HG02885 (cell line): ENCODE results near the gene IDUA.

ENCODE experiments used
- ATAC-seq: cut with Tn5 transposase; IDR thresholded peaks from one replicate; pipeline ENCODE4 v1.9.1; 2021; ENCODE audit warnings: mild to moderate bottlenecking; ENCODE audit not compliant: unreplicated experiment, poor library complexity

IDUA gene

DNA sequence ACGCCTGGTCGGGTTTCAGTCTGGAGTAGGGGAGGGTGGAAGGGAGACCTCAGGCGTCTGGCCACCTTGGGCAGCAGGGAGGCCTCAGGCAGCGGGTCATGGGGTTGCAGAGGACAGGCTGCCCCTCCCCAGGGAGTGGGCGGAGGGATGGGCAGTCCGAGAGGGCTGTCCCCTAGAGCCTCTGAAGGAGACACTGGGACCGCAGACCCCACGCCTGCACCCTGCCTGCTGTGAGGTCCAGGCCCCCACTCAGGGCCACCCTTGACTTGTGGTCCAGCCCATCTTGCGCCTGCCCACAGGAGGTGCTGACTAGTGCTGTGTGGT lies 41.0 kb downstream of the IDUA start:
- no peak for ATAC-seq

DNA sequence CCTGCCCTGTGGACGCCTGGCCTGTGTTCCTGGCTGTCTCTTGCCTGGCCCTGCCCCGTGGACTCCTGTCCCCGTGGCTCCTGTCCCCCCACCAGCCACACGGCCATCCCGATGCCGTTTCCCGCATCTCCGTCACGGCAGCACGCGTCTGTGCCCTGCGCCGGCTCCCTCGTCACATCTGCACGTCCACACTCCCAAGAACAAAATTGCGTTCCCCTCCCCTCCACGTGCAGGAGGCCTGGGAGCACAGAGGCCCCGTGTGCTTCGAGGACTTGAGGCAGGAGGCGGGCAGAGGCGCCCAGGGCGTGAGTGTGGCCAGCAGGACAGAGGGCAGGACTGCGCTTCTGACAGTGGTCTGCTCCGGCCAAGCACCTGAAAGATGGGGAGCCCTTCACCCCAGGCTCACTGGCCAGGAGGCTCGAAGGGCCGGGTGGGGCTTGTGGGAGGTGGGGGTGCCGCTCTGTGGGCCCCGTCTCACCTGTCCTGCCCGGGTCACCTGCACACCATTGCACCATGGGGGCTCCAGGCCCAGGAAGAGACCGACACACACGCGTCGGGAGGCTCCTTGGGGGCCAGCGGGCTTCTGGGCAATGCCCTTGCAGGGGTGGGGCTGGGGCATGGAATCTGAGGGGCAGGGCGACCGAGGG lies 41.9 kb downstream of the IDUA start:
- no peak for ATAC-seq

DNA sequence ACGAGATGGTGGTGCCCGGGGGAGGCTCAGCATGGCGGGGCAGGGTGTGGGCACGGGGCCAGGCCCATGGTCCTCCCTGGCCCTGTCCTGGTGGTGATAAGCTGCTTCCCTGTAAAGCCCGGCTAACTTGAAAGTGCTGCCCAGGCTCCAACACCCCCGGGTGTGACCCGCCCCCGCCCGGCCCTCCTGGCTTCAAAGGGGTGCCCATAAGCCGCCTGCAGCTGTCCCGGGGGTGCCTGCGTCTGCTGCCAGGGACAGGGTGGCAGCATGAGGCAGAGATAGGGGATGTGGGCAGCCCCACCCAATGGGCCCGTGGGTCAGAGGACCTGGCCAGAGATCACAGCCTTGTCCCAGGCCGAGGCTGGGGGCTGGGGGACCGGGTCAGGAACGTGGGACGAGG lies 42.7 kb downstream of the IDUA start:
- no peak for ATAC-seq

DNA sequence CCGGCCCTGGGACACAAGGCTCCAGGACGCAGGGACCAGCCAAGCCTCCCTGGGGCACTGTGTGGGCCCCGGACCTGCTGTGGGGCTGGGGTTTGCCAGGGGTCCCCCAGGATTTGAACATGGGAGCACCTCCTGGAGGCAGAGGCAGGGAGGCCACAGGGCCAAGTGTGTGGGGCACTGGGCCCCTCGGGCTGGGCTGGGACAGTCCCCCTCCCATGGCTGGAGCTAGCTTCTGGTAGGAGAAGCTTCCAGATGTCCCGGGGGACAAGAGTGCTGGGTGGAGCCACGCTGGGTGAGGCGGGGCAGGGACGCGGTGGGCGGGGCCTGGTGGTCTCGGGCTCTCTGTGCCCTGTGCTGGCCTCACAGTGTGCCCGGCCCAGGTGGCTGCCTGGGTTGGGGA lies 43.2 kb downstream of the IDUA start:
- ATAC-seq: no peak

DNA sequence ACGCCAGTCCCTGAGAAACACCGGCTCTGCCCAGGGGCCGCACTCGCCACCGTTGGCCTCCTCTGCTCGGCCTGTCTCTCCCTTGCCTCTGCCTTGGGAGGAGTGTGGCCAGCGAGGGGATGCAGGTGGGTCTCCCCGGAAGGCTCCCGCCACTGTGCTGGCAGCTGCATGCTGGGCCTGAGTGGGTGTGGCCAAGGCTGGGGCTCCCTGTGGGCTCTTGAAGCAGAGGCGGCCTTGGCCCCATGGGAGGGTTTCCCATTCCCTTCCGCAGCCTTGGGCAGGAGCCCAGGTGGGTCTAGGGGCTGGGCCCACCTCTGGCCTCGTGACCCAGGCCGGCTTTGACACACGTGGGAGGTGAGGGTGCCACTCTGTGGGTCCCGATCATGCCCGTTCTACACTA lies 43.7 kb downstream of the IDUA start:
- ATAC-seq: no peak

DNA sequence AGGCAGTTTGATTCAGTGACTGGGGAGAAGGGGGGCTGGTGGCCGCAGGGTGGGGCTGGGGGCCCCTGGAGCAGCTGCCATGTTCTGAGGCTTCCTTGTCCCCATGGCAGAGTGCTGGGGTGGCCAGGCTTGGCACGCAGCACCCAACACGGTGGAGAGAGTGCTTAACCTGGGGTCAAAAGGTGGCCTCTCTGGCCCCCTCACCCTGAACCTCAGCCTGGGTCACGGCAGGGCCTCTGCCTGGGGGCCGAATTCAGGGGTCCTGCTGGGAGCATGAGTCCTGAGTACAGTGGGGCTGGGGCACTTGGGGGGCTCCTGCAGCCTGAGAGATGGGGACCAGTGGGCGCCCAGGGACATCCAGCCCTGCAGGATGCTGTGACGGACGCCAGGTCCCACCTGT lies 44.5 kb downstream of the IDUA start:
- ATAC-seq: no peak

DNA sequence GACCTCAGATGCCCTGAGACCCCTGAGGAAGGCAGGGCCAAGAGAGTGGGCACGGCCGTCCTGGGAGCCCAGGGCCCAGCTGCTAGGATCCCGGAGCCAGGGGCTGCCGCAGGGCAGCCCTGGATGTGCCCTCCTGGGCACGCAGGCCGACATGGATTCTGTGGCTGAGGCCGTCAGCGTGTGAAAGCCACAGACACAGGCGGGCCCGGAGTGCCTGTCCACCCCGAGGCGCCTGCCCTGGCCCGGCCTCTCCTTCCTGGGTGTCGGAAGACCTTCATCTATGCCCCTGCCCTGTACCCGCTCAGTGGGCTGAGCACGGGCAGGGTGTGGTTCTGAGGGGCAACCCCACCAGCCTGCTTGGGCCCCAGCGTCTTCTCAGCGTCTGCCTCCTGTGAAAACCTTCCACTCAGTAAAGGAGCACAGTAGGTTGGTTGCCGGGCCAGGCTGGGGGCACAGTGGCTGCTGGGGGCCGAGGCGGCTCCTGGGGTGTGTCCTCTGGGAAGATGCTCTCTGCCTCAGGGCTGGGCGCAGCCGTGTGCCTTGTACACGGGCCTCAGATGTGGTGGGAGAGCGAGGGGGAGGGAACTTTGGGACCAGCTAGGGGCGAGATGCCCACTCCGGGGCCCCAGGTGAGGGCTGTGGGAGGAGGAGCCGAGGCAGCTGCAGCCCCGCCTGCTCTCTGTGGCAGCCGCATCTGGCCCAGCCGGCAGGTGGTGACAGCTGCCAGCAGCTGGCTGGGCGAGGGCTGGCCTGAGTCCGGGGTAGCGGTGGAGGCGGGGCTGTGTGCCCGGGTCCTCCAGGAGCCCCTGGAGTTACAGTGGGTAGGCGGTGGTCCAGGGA lies 45.3 kb downstream of the IDUA start:
- ATAC-seq: no peak

DNA sequence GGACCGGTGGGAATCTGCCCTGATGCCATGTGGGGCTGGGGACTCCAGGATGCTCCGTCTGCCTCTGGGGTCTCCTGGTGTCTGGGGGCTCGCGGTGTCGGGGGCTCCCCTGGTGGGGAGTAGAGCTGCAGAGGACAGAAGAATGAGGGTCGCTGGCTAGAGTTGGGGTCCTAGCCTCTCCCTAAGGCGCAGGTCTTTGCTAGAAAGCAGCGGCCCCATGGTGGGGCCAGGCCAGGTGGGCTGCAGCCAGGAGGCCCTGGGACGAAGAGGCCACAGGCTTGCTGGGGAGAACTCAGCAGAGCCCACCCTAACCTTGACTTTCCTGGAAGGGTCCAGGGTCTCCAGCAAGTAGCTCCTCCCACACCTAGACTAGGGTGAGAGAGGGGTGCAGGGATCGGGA lies 46.0 kb downstream of the IDUA start:
- no peak for ATAC-seq

DNA sequence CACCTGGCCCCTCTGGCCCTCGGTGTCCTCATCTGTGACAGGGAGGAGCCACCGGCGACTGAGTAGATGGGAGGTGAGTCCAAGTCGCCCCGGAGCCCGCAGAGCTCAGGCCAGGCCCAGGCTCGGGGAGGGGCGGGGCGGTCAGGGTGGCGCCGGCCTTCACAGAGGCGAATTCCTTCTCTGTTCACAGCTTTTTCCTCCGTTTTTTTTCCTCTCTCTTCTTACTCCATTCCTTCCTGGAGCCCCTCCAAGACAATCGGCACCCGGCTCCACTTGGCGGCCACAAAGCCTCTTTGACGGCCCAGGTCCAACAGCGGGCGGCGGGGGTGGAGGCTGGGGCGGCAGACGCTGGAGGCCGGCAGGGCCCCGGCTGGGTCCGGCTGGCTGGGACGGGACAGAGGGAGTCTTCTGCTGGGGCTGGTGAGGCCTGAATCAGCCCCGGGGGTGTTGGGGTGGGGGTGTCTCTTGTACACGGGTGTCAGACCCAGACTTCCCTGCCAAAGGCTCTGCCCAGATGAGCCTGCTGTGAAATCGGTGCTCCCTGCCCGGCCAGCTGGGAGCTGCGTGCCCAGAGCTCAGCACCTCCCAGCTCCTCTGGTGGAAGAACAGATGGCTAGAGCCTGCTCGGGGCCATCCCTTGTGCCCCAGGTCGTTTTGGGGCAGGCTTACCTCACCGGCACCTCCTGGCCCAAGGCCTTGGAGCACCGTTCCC lies 47.2 kb downstream of the IDUA start:
- ATAC-seq: no peak

DNA sequence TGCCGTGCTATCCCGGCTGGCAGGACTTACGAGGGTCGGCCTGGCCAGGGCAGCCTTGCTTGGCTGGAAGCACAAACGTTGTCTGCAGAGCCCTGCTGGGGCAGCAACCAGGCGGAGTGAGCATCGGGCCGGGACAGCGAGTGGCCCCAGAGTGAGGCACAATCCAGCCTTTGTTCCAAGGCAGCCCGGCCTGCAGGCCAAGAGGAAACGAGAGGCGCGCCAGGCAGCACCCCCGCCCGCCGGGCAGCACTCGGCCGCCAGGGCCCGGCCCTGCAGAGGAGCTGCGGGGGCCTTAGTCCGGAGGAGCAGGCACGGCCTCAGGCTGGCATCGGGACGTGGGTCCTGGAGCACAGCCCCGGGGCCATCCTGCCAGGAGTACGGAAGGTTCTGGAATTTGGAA lies 48.7 kb downstream of the IDUA start:
- ATAC-seq: no peak

DNA sequence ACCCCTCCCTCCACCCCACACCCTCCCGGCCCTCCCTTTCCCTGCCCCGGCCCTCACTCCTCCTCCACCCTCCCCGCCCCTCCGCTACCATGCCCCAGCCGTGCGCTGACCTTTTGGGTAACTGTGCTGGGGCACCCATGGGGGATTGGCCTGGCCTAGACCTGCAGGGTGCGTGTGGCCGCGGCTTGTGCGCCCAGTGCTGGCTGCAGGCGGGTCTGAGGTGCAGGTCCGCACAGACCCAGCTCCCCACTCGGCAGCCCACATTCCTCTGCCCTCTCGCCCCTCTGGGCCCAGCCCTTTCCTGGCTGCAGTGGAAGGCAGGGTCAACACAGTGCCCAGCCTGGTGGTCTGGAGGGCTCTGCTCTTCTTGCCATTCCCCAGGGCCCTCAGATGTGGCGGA lies 49.3 kb downstream of the IDUA start:
- ATAC-seq: no peak

DNA sequence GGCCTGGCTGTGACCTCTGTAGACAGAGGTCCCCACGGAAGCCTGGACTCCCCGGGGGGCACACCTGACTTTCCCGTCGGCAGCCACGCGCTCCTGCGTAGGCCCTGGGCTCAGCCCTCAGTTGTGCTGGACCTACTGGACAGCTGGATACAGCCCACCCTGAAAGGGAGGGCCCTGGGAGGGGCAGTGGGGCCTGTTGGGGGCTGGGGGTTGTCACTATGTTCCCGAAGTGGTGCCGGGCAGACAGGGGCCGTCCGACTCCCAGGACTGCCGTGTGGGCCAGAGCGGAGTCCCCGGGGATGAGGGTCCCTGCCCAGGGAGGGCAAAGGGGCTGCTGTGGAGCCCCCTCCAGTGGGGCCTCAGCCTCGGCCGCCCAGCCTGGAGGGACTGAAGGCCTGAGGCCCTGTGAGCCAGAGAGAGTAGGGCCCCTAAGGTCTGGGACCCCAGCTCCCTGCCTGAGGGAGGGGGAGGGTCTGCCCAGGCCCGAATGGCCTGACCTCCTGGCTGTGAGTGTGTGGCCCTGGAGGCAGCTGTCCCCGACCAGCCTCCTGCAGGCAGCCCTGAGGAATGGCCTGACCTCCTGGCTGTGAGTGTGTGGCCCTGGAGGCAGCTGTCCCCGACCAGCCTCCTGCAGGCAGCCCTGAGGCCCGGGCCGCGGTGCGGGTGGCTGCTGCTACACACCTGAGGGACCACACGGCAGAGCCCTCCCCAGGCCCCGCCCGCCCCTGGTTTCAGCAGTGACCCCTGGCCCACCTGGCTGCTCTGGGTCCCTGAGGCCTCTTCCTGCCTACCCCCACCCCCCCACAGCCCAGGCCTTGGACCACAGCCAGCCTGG lies 50.3 kb downstream of the IDUA start:
- no peak for ATAC-seq

DNA sequence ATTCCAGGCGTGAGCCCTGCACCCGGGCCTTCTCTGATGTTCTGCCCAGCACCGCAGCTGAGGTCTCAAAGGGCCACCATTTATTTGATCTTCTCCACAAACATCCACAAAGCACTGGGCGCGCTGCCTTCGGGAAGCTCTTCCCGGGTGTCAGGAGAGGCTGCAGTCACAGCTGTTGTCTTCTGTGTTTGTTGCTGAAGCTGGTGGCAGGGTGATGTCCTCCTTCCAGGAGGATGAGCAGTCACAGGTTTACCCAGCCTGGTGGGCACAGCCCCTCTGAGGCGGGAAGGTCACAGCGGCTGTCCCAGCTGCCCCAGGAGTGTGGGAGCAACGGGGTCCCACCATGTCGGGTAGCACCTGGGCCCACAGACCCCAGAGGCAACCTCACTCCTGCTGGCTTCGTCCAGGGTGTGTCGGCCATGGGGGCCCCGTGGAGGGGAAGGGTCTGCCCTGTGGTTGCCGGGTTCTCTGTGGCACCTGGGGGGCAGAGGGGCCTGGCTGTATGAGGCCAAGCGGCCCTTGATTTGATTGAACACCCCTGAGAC lies 52.2 kb downstream of the IDUA start:
- ATAC-seq: no peak

DNA sequence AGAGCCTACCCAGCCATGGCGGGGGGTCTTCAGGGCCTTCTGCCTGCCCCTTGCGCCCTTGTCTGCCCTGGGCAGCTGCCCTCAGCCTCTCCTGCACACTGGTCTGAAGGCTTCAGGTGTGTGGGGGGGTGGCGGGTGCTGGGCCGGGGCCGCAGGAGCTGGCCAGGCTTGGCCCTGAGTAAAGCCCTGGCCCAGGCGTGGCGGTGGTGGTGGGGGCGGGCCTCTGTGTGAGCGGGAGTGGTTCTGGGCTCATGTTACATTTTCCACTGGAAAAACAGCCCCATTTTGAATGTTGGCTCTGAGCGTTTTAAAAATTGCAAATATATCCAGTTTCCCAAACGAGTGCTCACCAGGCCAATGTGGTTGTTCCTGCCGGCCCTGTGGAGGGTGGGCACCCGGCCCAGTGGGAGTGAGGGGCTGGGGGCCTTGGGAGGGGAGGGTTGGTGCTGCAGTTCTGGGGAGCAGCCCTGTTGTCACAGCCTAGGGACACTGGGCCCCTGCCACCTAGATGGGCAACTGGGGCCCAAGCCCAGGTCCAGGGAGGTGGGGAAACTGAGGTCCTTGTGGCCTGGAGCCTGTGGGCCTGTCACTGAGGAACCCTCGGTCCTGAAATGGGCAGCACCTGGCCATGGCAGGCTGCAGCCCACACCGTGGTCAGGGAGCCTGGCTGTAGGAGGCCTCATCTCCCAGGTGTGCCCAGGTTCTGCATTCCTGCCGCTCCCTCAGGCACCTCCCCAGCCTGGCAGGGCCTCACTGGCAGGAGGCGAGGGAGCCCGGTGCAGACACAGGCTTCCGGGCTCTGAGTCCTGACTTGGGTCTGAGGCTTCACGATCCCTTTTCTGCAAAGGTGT lies 52.9 kb downstream of the IDUA start:
- no peak for ATAC-seq

DNA sequence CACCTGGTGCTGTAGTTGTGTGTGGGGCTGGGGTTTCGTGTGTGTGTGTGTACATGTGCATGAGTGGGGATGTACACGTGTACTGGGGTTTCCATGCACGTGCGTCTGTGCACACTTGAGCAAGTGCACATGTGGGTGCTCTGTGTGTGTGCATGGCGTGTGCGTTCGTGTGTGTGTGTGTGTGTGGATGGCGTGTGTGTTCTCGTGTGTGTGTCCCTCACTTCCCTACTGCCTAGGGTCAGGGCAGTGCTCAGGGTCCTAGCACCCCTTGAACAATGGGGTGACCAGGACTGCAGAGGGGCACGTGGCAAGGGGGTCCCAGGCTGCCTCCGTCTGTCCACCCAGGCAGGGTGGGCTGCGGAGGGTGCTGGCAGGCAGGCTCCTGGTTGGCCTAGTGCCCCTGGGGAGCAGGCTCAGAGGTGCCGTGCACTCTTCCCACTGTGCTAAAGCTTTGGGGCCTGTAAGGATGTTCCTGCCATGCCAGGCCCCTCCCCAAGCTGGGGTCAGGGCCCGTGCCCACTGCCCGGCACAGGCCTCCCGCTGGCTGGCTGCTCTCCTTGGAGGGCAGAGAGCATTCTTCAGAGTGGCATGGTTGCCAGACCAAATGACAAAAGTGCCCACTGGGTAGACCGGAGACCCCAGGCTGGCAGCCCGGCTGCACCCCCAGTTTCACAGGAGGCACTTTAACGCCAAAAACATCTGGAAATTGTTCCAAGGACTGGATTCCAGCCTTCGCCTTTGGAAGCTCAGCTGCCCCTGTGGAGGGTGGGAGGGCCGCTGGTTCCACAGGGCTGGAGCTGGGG lies 53.7 kb downstream of the IDUA start:
- no peak for ATAC-seq

DNA sequence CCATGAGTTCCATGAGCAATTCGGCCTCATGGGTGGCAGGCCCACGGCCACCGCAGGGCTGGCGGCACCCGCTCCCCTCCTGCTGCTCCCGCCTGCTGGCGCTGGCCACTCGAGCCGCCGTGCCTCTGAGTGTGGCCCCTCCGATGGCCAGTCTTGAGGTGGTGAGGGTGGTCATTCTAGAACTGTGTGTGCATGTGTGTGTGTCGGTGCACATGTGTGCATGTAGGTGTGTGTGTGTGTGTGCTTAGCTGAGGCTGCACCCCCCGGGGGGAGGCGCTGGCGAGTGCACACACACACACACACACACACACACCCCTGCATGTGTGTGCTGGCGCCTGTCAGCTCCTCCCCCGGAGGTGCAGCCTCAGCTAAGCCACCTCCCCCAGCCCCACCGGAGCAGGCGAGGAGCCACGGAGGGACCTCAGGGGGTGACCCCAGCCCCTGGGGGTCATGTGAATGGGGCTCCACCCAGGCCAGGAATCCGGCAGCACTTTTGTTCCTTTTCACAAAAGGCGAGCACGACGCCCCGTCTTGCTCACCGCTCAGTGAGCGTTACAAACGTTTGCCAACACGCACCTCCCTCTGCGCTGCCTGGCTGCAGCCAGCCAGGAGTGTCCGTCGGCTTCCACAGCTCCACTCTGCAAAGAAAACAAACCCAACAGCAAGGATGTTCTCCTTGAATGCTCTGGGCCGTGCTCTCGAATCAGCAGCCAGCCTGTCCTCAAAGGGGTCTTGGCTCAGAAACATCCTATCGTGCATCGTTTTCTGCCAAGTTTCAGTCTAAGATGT lies 54.5 kb downstream of the IDUA start:
- no peak for ATAC-seq

DNA sequence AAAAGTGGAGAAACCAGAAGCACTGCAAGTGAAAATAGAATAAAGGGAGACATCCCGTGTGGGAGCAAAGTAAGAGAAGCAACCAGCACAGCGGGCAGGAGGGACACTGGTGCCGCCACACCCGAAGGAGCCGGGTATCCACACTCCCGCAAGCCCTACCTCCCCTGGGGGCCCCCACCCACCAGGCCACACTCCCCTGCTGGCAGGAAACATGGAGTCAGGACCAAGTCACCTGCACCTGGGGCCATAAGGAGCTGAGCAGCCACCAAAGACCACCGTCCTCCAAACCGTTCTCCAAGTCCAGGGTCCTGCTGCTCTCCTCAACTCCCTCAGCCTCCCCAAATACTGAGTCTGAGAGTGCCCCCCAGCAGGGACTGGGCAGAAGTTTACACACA lies 55.1 kb downstream of the IDUA start:
- no peak for ATAC-seq
